Renal cortex interstitium (tissue), 11 donors: ENCODE measurements around the gene RSPRY1. TPM values are rescaled to one million over a fixed set of nuclear protein-coding genes. Genes with fewer than 3 reads are reported as not detected.
A peak's percentile ranks its signal among the peaks of the same experiment; 100 is the strongest.
"Not testable (repeated sequence)": the region's sequence is repeated elsewhere in the genome, so short reads cannot be mapped to it uniquely, and the experiment has no call there.

Experiments
- DNase-seq, 11 donors: peaks; one replicate each; pipeline ENCODE4 v3.0.0-alpha.2; 2013; ENCODE audit warnings: low read depth in 9 of 11, low spot score in 4 of 11; ENCODE audit errors: extremely low read depth in 1 of 11
- polyA plus RNA-seq, 3 donors: library from polyadenylated mRNA; unstranded; fragments of 120-200 nt; gene quantifications; one replicate each; pipeline ENCODE4 v1.2.1, GENCODE V29; 2013; ENCODE audit not compliant: insufficient read length in 3 of 3

Gene RSPRY1
- polyA plus RNA-seq, 3 donors, result 45.0 to 45.5 (median 45.2) TPM

GRCh38 chr16:57262841-57263540 is 76.9 kb downstream of the RSPRY1 start:
- no peak for DNase-seq

GRCh38 chr16:57263541-57264351 is 77.6 kb downstream of the RSPRY1 start:
- no peak for DNase-seq

DNA sequence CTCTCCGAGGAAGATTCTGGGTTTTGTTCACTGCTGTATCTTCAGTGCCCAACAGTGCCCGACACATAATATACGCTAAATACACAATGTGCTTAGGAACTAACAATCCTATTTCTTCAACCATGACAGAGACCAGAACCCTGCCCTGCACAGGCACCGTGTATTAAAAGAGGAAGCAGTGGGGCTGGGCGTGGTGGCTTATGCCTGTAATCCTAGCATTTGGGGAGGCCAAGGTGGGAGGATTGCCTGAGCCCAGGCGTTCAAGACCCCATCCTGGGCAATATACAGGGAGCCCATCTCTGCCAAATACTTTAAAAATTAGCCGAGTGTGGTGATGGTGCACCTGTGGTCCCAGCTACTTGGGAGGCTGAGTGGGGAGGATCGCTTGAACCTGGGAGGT is 78.3 kb downstream of the RSPRY1 start:
- DNase-seq, result no peak

- DNase-seq, result no peak
Measured at GRCh38 chr16:57264950-57265371, 78.8 kb downstream of the RSPRY1 start.

DNA sequence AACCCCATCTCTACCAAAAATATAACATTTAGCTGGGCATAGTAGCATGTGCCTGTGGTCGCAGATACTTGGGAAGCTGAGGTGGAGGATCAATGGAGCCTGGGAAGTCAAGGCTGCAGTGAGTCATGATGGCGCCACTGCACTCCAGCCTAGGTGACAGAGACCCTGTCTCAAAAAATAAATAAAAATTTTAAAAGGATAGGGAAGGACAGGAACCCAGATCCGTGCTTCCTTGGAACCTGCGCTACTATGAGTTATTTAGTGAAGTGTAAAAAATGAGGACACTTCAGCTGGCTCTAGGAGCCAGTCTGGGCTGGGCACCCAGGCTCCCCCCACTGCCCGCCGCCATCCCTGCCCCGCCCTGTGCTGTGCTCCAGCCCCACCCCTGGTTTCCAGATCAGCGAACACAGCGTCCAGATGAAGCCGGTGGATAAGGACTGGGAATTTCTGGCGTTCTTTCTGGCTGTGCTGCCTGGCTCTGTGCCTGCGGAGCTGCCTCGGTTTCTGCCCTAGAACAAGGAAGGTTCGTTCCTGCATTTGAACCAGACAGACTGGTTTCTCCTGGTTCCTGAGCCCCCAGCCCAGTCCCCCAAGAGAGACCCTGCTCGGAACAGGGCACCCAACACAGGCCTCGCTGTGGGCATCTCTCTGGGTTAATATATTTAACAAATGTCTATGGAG is 79.9 kb downstream of the RSPRY1 start:
- peak in 5 of 11 donors; percentile 45 to 71 (median 56) for DNase-seq

GRCh38 chr16:57266531-57267260 is 80.6 kb downstream of the RSPRY1 start:
- DNase-seq, result no peak

GRCh38 chr16:57267343-57267742 is 81.2 kb downstream of the RSPRY1 start:
- DNase-seq, result not testable (repeated sequence)

DNA sequence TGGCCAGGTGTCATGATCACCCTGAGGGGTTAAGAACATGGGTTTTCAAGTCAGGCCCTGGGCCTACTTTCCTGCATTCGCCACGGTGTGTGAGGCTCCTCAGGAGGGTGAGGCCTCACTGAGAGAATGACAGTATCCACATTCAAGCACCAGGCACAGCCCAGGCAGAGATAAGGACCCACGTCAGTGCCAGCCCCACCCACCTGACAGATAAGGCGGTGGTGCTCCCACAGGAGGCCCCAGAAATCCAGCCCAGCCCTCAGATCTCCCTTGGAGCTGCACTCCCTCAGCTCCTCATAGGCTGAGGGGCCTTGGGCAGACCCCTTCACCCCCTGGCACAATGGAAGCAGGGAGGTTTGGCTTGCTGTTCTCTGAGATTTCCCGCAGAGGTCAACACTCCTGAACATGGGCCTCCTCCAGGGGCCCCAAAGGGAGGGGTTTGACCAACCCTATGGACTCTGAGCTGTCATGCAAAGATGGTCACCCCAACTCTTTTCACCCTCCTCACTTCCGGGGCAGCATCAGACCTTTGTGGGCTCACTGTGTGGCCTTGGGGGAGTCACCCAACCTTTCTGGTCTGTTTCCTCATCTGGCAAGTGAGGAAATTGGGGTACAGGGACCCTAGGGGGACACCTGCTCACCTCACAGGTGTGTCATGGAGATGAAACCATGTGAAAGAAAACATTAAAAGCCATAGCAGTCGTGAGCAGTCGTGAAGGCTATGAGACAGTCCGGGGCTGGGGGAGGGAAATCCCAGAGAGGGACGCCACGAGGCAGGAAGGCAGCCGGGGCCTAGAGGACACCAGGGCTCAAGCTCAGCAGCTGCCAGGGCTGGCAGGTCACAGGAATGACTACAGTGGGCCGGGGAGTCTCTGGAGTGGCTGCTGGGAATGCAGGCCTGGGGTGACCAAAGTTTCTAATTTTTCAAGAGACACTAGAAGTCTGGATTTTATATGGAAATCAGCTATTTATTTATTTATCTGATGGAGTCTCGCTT is 83.0 kb downstream of the RSPRY1 start:
- DNase-seq, result no peak

DNA sequence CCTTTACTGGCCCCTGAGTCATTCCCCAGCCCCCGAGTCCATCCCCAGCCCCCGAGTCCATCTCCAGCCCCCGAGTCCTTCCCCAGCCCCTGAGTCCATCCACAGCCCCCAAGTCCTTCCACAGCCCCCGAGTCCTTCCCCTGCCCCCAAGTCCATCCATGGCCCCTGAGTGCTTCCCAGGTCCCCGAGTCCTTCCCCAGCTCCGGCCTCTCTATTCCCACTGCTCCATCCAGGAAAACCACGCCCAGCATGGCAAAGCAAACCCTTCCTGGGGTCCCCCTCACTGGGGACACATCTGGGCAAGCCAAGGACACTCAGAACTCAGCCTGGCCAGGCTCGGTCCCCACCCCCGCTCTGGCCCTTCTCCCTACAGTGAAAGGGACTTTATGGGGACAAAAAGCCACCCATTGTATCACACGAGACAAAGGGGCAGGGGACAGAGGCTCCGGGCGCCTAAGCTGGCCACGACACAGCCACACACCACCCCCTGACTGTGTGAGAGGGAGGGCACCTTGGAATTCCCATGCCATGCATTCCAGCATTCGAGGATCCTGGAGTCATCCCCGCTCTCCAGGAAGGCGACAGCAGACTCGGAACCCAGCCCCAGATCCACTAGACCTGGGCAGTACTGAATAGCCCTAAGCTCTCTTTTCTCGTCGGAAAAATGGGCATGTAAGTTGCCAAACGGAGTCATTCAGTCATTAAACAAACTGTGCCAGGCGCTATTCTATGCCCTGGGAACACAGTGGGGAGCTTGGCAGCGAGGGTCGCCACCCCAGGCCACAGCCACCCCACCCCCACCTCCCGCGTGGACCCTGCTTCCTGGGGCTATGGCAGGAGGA is 84.3 kb downstream of the RSPRY1 start:
- no peak for DNase-seq

DNA sequence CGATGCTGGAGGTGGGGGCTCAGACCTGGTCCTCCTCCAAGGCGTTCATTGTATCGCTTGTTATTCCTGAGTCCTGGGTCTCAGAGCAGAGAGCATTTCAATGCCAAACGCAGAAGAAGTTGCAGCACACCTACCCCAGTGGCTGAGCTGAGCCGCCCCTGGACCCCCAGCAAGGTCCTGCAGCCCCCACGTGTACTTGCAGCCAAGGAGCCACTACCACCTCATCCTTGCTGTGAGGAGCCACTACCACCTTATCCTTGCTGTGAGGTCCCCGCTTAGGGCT is 84.9 kb downstream of the RSPRY1 start:
- DNase-seq, result no peak

- DNase-seq, result no peak
Measured at GRCh38 chr16:57271867-57272495, 85.9 kb downstream of the RSPRY1 start.

DNA sequence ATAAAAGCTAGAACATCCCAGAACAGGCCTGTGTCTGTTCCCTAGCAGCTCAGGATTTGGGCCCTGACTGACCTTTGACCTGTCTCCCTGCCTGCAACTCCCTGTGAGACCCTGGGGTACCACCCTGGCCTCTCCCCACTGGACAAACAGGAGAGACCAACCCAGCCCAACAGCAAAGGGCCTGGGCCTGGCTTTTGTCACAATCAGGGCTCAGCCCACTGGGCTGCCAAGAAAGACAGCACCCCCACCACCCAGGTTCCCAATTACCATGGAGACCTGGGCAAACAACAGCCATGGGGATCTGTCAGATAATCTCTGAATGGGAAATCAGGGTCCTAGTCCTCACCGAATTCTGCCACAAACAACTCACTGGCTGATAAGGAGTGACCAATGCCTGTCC is 87.2 kb downstream of the RSPRY1 start:
- DNase-seq, result no peak

DNA sequence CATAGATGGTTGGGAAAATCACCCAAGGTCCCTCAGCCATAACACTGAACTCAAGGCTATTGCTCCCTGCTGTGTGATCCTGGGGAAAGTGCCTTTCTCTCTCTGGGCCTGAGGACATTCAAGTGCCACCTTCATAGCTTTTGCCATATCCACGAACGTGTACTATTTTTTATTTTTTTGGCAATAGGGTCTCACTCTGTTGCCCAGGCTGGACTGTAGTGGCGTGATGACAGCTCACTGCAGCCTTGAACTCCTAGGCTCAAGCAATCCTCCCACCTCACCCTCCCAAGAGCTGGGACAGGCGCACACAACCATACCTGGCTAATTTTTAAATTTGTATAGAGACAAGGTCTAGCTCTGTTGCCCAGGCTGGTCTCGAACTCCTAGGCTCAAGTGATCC is 87.7 kb downstream of the RSPRY1 start:
- DNase-seq, result no peak

DNA sequence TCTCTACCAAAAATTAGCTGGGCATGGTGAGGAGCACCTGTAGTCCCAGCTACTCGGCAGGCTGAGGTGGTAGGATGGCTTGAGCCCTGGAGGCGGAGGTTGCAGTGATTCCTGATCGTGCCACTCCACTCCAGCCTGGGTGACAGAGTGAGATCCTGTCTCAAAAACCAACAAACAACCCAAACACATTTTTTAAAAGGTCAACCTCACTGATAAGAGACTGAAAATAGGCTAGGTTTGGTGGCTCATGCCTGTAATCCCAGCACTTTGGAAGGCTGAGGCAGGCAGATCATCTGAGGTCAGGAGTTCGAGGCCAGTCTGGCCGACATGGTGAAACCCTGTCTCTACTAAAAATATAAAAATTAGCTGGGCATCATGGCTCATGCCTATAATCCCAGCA is 89.8 kb downstream of the RSPRY1 start:
- not testable (repeated sequence) for DNase-seq

GRCh38 chr16:57276596-57276995 is 90.5 kb downstream of the RSPRY1 start:
- DNase-seq, result no peak

DNA sequence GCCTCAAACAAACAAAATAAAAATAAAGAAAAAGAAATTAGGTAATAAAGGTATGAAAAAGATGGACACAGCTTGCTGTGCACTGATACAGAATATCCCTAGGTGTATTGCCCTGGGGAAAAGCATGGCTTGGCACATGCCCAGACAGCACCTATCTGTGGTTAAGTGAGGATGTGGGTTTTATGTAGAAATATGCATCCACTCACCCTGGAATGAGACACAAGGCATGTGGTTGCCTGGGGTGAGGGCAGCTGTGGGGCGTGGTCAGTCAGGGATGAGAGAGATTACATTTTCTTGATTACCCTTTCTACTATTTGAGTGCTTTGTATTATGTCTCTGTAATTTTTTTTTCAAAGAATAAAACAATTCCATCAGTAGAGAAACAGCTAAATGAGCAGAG is 91.5 kb downstream of the RSPRY1 start:
- no peak for DNase-seq

DNA sequence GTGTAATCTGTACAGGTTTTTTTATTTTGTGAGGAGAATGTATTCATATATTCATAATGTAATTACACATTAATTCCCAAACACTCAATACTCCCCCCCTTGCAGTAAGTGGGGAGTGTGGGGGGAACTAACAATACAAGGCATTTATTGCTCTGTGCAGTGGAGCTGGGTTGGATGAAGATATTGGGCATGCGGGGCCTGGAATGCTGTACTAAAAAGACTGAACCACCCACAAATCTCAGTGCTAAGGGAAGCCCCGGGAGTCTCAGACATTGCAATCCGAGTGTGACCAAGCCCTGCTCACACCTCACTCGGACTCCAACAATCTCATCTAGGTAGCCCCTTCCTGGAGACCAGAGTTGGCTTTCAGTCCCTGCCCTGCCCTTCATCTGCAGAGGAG is 92.4 kb downstream of the RSPRY1 start:
- DNase-seq, result no peak
